Astrocyte of the cerebellum (primary cell): ENCODE measurements around the gene NOS1.

Experiments
- DNase-seq: peaks from one replicate; pipeline ENCODE4 v3.0.0-alpha.2; 2011; ENCODE audit warnings: low read depth
- H3K4me3 ChIP-seq: 2 replicates; pipeline ENCODE4 v1.5.1; 2011; ENCODE audit warnings: mild to moderate bottlenecking, low read depth, low read length, moderate library complexity
- in situ Hi-C: cut with HindIII; loops from 2 replicates; pipeline ENCODE4 v1.10.0; 2017; ENCODE audit warnings: low sequenced_read_pairs
- TF ChIP-seq, protein P1 (sequence below): IDR thresholded peaks from 2 replicates; pipeline ENCODE4 v1.5.1; 2012; ENCODE audit warnings: low read length, low read depth, moderate library complexity, mild to moderate bottlenecking; ENCODE audit errors: missing control alignments

Gene NOS1

DNA sequence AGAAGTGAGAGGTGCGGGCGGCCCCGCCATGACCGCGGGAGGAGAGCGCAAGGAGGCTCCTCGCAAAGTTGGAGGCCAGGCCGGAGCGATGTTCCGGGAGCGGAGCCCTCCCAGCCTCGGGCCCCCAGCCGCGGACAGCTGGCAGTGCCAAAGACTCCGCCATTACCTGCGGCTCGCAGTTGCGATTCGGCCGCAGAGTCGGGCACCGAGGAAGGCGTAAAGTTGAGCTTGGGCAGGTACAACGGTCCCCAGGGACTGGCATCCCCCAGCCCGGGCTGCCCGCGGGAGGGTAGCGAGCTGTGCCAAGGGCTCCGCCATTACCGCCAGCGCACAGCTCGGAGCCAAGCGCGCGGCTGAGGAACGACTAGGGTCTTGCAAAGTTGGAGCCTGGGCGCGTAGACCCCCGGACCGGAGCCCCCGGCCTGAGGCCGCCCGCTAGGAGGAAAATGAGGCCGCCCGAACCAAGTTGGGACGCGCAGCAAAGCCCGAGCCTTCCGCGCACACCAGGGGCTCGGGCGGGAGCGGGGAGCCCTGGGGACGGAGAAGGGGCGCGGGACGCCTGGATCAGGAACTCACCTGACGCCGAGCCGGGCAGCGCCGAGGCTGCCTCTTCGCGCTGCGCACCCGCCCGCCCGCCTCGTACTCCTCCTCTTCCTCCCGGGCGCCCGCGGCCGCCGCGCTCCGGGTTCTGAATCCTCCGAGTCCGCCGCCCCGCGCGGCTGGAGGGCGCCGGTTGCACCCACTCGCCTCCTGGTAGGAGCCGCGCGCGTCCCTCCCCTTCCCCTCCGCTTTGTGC is 677 bp downstream of the NOS1 start:
- in situ Hi-C loops = loop anchor here (25.0 kb wide), 1 partner anchor 477 kb away; no protein-coding TSS in a partner anchor
- no peak for DNase-seq
- TF ChIP-seq, protein P1, sequence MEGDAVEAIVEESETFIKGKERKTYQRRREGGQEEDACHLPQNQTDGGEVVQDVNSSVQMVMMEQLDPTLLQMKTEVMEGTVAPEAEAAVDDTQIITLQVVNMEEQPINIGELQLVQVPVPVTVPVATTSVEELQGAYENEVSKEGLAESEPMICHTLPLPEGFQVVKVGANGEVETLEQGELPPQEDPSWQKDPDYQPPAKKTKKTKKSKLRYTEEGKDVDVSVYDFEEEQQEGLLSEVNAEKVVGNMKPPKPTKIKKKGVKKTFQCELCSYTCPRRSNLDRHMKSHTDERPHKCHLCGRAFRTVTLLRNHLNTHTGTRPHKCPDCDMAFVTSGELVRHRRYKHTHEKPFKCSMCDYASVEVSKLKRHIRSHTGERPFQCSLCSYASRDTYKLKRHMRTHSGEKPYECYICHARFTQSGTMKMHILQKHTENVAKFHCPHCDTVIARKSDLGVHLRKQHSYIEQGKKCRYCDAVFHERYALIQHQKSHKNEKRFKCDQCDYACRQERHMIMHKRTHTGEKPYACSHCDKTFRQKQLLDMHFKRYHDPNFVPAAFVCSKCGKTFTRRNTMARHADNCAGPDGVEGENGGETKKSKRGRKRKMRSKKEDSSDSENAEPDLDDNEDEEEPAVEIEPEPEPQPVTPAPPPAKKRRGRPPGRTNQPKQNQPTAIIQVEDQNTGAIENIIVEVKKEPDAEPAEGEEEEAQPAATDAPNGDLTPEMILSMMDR = no peak
- H3K4me3 ChIP-seq = no peak overlapping the region

DNA sequence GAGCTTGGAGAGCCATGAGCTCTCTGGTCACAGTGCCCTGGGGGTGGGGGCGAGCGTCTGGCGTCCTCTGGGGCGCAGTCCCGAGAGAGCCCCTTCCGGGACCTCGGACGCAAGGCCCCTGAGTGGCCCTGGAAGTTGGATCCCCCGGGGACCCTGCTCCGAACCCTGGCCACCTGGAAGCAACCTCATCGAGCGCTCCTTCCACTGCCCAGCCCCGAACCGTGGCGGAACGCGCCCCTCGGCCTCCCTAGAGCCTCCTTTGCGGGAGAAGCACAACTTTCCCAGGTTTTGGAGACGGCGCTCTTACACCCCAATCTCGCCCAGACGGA is 1.2 kb downstream of the NOS1 start:
- no peak for DNase-seq
- in situ Hi-C loops = loop anchor here (25.0 kb wide), 1 partner anchor 477 kb away; no protein-coding TSS in a partner anchor
- no peak overlapping the region for H3K4me3 ChIP-seq
- TF ChIP-seq, protein P1 = no peak

DNA sequence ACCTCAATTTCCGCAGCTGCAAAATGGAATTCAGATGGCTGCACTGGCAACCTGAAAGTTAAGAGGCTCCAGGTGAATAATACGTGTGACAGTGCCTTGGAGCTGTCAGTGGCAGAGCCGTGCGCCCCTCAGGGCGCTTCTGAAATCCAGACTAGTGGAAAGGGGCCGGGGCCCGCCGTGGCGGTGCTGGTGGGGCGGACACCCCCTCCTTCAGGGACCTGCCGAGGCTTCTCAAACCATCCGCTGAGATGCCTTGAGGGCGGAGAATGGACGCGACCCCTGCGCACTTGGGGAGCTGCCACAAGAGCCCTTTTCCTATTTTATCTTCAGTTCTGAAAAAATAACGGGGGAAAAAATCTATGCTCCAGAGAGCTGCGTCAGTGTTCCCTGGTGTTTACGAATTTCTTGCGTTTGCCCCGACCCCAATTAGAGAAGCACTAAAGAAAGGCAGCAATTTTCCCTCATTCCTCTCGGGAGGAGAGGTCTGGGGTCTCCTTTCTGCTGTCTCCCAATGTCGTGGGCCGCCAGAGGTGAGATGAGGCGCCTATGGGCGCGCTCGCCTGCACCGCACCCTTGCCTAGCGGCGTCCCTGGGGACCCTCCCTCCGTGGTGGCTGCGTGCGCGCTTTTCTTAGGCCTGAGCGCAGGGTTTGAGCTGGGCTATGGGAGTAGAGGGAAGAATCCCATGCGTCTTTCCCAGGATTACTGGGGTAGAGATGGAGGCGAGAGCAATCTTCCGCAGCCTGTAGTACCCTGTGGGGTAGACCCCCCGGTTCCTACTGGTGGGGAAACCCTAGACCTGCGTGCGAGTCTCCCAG is 2.2 kb downstream of the NOS1 start:
- in situ Hi-C loops = loop anchor here (25.0 kb wide), 1 partner anchor 478 kb away; no protein-coding TSS in a partner anchor
- no peak for DNase-seq
- TF ChIP-seq, protein P1 = no peak
- no peak overlapping the region for H3K4me3 ChIP-seq

DNA sequence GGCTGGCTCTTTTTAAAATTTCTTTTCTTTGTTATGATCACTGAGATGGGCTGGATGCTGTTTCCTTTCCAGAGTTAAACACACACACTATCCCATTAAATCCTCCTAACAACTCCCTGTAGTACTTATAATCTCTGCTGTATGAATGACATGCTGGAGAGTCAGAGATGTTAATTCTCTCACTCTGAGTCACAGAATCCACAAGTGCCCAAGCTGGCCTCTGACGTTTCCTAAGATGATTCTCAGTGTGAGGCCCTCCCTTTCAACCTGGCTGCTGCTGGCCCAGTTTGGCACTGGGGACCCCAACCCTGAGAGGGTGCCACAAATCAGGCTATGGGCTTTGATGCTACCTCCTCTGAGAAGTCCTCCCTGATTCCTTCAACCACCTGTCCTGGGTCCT is 5.4 kb downstream of the NOS1 start:
- no peak for DNase-seq
- TF ChIP-seq, protein P1 = no peak
- in situ Hi-C loops = loop anchor here (25.0 kb wide), 1 partner anchor 481 kb away; no protein-coding TSS in a partner anchor
- H3K4me3 ChIP-seq = no peak overlapping the region

DNA sequence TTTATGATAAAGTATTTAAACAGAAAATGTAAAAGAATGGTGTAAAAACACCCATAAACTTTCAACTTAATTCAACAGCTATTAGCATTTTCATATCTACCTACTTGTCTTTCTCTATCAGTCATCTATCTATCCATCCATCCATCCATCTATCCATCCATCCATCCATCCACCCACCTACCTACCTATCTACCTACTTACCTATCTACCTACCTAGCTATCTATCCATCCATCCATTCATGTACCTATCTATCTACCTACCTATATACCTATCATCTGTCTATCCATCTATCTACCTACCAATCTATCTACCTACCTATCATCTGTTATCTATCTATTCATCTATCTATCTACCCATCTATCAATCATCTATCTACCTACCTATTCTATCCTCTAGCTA is 8.5 kb downstream of the NOS1 start:
- no peak for DNase-seq
- in situ Hi-C loops = loop anchor here (25.0 kb wide), 1 partner anchor 484 kb away; no protein-coding TSS in a partner anchor
- H3K4me3 ChIP-seq = no peak overlapping the region
- TF ChIP-seq, protein P1 = no peak

DNA sequence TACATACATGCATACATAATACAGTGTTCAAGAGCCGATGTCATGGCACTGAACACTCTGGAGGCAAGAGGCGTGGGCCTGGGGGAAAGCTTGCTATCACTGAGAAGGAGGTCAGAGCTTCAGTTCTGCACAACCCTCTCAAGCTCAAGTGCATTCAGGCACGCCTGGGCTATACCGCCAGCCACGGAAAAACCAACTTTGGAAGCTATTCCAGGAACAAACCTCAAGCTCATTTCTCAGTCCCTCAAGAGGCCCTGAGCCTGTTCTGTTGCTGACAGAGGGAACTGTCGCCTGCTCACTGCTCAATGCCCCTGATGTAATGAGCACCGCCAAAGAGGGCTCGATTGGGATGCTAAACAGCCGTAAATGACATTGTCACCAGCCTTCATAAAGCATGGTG is 9.2 kb downstream of the NOS1 start:
- in situ Hi-C loops = loop anchor here (25.0 kb wide), 1 partner anchor 485 kb away; no protein-coding TSS in a partner anchor
- DNase-seq = no peak
- no peak overlapping the region for H3K4me3 ChIP-seq
- TF ChIP-seq, protein P1 = no peak
